Glutamatergic neuron (in vitro differentiated cells): ENCODE results near the gene MNX1. TPM values are rescaled to one million over a fixed set of nuclear protein-coding genes. Genes with fewer than 3 reads are reported as not detected.

ENCODE experiments used
- DNase-seq: peaks from one replicate; pipeline ENCODE4 v3.0.0; 2022
- H3K27ac Mint-ChIP-seq: one replicate; pipeline ENCODE4 v1.8.0; 2020; ENCODE audit warnings: mild to moderate bottlenecking, mixed read lengths, inconsistent platforms; ENCODE audit not compliant: unreplicated experiment
- H3K27me3 Mint-ChIP-seq: one replicate; pipeline ENCODE4 v1.8.0; 2020; ENCODE audit warnings: mild to moderate bottlenecking, moderate library complexity, mixed read lengths, inconsistent platforms; ENCODE audit not compliant: unreplicated experiment
- H3K36me3 Mint-ChIP-seq: one replicate; pipeline ENCODE4 v1.8.0; 2020; ENCODE audit warnings: mild to moderate bottlenecking, mixed read lengths, inconsistent platforms; ENCODE audit not compliant: unreplicated experiment
- H3K4me1 Mint-ChIP-seq: one replicate; pipeline ENCODE4 v1.8.0; 2020; ENCODE audit warnings: mild to moderate bottlenecking, low read depth, mixed read lengths, inconsistent platforms; ENCODE audit not compliant: unreplicated experiment
- H3K4me3 Mint-ChIP-seq: one replicate; pipeline ENCODE4 v1.8.0; 2020; ENCODE audit warnings: mild to moderate bottlenecking, mixed read lengths, inconsistent platforms; ENCODE audit not compliant: unreplicated experiment
- H3K9me3 Mint-ChIP-seq: one replicate; pipeline ENCODE4 v1.8.0; 2020; ENCODE audit warnings: mild to moderate bottlenecking, moderate library complexity, mixed read lengths, inconsistent platforms; ENCODE audit not compliant: unreplicated experiment
- total RNA-seq: library from RNA; stranded (reverse); fragmentation: NEBNext Ultra II Directional; extraction: Animal tissue kit (Norgen Biotek cat#: 25700); gene quantifications from one replicate; pipeline ENCODE4 v1.2.1, GENCODE V29; 2021; ENCODE audit not compliant: unreplicated experiment
- TF ChIP-seq, protein P1 (sequence below): fragments of 200-600 bp; sonication (generic); IDR thresholded peaks from one replicate; pipeline ENCODE4 v1.5.0; 2021; ENCODE audit not compliant: partially characterized antibody, unreplicated experiment

Gene MNX1
- total RNA-seq, 1 donor from 2014 or later: 0.59 TPM

- Mint-ChIP-seq H3K27me3 (peaks cover 38% of the 10 kb centered on the region), H3K4me1 (peaks cover 5% of the 10 kb centered on the region), H3K9me3 (peaks cover 21% of the 10 kb centered on the region), H3K36me3 (no peaks in the 10 kb centered on the region), H3K4me3 (peak overlapping the region; percentile 30), H3K27ac (no peak overlapping the region)
- TF ChIP-seq, protein P1, sequence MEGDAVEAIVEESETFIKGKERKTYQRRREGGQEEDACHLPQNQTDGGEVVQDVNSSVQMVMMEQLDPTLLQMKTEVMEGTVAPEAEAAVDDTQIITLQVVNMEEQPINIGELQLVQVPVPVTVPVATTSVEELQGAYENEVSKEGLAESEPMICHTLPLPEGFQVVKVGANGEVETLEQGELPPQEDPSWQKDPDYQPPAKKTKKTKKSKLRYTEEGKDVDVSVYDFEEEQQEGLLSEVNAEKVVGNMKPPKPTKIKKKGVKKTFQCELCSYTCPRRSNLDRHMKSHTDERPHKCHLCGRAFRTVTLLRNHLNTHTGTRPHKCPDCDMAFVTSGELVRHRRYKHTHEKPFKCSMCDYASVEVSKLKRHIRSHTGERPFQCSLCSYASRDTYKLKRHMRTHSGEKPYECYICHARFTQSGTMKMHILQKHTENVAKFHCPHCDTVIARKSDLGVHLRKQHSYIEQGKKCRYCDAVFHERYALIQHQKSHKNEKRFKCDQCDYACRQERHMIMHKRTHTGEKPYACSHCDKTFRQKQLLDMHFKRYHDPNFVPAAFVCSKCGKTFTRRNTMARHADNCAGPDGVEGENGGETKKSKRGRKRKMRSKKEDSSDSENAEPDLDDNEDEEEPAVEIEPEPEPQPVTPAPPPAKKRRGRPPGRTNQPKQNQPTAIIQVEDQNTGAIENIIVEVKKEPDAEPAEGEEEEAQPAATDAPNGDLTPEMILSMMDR: no peak
- no peak for DNase-seq
Observed at GRCh38 chr7:157009170-157009777, 1.2 kb downstream of the MNX1 start.

GRCh38 chr7:157008206-157009169, 2.0 kb downstream of the MNX1 start:
- Mint-ChIP-seq H3K27me3 (peaks cover 35% of the 10 kb centered on the region), H3K4me1 (no peaks in the 10 kb centered on the region), H3K4me3 (peak overlapping the region; percentile 22), H3K27ac (no peak overlapping the region), H3K9me3 (peaks cover 22% of the 10 kb centered on the region), H3K36me3 (no peaks in the 10 kb centered on the region)
- TF ChIP-seq, protein P1: no peak
- DNase-seq: no peak

- peak; percentile 71 for DNase-seq
- TF ChIP-seq, protein P1: no peak
- H3K9me3 Mint-ChIP-seq: peaks cover 22% of the 10 kb centered on the region
- no peak overlapping the region for H3K27ac Mint-ChIP-seq
- no peaks in the 10 kb centered on the region for H3K36me3 Mint-ChIP-seq
- no peak overlapping the region for H3K4me3 Mint-ChIP-seq
- H3K4me1 Mint-ChIP-seq: no peaks in the 10 kb centered on the region
- H3K27me3 Mint-ChIP-seq: peaks cover 35% of the 10 kb centered on the region
Observed at GRCh38 chr7:157007470-157008066, 2.9 kb downstream of the MNX1 start.

- DNase-seq: no peak
- no peaks in the 10 kb centered on the region for H3K36me3 Mint-ChIP-seq
- H3K27ac Mint-ChIP-seq: no peak overlapping the region
- TF ChIP-seq, protein P1: no peak
- H3K4me1 Mint-ChIP-seq: no peaks in the 10 kb centered on the region
- peaks cover 35% of the 10 kb centered on the region for H3K27me3 Mint-ChIP-seq
- no peak overlapping the region for H3K4me3 Mint-ChIP-seq
- peaks cover 18% of the 10 kb centered on the region for H3K9me3 Mint-ChIP-seq
Observed at GRCh38 chr7:157006829-157007469, 3.5 kb downstream of the MNX1 start.
